A673 (cell line): Measurements from ENCODE around the gene RMI1.

ENCODE experiments used
- CTCF ChIP-seq: fragments of 300-800, 200-600 bp; sonication (generic); conservative IDR thresholded peaks from 2 replicates; pipeline ENCODE4 v1.5.1; 2017; ENCODE audit warnings: low read depth, mild to moderate bottlenecking, antibody characterized with exemption, low read length, moderate library complexity, mixed read lengths
- EZH2 ChIP-seq: fragments of 200-600 bp; sonication (generic); IDR thresholded peaks from 2 replicates; pipeline ENCODE4 v1.6.1; 2017; ENCODE audit warnings: borderline replicate concordance, low read depth, mild to moderate bottlenecking, mixed read lengths, antibody characterized with exemption, low read length; ENCODE audit not compliant: poor library complexity, severe bottlenecking

- TF ChIP-seq CTCF (no peak), EZH2 (no peak)
Measured at GRCh38 chr9:84045481-84046097, 65.0 kb downstream of the RMI1 start.
